ENCODE results near the gene C1QTNF5.

C1QTNF5 gene

DNA sequence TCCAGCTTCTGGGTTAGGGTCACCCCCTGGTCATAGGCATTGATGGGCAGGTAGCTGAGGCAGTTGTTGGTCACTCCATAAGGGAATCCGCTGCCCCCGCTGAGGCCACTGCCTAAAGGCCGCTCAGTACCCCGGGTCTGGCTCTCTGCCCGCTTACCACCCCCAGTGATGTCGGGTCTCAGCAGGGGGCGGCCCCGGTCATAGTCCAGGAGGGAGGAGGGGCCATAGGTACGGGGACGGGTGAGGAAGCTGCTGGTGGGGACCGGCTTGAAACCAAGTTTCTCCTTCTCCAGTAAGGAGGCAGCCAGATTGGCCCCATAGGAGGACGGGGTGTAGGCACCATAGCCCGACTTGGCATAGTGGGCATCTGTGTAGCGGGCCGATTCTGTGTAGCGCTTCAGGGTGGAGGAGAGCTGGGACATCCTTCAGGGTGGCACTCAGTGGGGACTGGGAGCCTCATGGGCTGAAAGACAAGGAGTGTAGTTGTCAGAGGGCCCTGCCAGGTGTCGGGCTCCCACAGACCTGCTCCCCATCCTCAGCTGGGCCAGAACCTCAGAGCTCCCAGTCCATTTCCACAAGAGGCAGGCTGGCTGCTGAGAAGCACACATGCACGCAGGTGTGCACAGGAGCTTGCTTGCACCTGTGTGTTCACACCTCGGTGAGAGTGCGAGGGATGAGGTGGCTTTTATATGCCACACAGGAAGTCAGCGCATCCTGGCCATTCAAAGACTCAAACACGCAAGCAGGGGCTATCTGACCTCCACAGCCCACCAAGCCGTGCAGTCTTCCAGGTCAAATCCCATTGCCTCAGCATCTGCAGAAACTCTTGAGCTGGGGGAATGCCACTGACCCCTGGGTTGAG lies 32.6 kb upstream of the C1QTNF5 start:
- peak; percentile 37 for DNase-seq

DNA sequence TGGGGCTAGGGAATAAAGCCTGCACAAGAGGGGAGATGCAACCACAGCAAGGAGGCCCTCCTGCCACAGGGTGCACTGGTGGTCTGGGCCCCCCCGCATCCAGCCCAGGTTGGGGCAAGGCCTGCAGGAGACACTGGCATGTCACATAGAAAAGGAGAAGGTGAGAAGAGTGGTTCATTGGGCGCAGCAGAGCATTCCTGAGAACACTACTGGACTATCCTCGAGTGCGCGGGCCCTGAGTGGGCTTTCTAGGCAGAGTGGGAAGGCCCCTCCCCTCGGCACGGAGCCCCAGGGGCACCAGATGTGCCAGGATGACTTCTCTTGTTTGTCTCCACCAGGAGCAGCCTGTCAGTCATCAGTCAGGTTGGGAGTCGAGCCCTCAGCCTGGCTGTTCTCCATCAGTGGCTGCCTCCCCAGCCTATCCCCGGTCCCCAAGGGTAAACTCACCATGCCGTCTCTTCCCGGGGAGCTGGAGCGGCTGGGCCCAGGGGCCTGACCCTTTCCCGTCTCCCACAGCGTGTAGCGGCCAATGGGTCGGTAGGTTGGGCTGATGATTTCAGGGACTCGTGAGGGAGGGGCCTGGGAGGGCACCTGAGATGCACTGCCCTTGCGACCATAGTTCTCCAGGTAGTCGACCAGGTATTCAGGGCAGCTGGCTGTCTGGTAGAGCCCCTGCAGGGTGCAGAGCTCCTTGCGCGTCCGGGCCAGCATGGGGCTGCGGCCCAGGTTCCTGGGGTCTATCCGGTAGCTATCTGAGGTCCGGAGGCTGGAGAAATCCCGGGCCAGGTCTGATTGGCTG lies 31.8 kb upstream of the C1QTNF5 start:
- no peak for DNase-seq

DNA sequence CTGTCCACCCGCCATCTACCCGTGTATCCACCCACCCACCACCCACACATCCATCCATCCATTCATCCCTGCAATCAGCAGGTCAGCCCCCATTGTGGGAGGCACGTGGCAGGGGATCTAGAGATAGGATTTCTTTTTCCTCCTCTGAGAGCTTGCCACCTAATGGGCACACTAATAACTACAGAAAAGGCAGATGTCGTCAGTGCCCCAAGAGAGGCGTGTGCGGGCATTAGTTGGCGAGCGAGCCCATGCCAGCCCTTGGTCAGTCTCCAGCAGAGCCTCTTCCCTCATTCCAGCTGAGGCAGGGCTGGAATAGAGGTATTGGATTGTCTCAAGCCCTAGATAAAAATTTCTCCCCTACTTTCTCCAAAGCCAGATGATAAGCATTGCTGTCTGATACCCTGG lies 31.1 kb upstream of the C1QTNF5 start:
- no peak for DNase-seq

DNA sequence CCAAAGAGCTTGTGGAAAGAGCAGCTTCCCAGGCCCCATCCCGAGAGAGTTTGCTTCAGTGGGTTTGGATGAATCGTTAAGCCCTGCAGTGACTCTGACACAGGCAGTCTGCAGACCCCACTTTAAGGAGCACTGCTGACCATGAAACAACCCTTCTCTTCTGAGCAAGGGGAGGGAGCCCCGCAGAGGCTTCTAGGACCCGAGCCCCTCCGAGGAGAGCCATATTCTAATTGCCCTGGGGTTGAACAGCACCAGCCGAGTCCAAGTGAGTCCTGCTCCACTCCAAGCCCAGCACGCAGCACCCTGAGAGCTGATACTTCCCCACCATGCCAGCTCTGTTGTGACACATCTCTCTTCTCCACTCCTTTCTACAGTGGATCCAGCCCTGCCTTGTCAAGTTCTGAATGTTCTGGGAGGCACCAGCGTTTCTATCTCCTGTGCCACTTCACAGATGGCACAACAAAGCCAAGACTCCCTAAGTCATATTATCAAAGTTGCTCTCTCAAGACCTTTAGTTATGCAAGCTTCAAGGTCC lies 30.5 kb upstream of the C1QTNF5 start:
- no peak for DNase-seq

DNA sequence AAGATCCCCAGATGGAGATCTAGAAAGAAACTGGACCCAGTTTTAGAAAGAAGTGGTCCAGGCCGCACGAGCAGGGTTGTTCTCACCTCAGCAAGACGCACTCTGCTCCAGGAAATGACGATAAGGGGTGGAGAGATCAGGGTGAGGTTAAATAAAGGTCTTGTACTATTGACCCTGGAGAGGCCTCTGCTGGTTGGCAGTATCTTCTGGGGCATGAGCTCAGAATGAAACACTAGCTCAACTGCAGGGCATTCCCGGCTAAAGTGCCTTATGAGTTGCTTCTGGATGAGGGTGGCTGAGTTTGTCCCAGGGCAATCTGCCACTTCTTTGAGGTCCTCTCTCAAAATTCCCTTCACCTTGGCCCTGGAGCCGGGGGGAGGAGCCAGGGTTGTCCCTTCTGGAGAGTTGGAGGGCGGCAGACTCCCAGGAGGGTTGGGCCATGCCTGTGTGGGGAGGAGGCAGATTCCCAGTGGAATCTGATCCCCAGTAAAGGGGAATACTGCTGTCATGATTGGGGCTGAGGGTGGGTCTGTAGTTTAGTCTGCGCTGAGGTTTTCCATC lies 29.9 kb upstream of the C1QTNF5 start:
- DNase-seq = peak; percentile 39

DNA sequence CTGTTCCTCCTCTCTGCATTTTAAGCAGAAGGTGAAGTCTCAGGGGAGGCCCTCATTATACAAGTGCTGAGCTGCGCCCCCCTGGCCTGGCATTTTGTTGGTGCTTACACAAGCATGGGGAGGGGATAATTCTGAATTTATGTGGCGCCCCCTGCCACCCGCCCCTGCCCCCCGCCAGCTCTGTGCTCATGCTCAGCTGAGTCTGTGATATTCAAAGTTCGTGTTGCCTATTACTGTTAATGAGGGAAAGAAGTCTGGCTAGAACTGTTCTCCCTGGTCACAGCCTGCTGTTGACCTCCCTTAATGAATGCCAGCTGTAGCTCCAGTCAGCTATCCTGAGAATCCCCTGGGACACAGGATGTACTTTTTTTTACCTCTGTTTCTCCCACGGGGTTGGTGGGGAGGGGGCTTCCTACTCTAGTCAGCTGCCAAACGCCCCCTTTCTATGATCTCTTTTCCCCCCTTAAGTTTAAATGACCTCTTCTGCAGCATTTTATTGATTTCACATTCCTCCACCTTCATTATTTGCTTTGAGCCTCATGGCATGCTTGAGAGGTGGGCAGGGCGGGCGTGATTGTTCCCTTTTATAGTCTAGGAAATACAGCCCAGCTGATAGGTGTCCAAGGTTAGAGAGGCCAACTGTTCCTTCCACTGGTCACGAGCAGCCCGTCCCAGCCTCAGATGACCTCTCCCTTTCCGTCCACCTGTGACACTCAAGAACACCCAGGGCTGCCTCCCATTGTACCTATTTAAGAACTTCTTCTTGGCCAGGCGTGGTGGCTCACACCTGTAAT lies 28.6 kb upstream of the C1QTNF5 start:
- no peak for DNase-seq

DNA sequence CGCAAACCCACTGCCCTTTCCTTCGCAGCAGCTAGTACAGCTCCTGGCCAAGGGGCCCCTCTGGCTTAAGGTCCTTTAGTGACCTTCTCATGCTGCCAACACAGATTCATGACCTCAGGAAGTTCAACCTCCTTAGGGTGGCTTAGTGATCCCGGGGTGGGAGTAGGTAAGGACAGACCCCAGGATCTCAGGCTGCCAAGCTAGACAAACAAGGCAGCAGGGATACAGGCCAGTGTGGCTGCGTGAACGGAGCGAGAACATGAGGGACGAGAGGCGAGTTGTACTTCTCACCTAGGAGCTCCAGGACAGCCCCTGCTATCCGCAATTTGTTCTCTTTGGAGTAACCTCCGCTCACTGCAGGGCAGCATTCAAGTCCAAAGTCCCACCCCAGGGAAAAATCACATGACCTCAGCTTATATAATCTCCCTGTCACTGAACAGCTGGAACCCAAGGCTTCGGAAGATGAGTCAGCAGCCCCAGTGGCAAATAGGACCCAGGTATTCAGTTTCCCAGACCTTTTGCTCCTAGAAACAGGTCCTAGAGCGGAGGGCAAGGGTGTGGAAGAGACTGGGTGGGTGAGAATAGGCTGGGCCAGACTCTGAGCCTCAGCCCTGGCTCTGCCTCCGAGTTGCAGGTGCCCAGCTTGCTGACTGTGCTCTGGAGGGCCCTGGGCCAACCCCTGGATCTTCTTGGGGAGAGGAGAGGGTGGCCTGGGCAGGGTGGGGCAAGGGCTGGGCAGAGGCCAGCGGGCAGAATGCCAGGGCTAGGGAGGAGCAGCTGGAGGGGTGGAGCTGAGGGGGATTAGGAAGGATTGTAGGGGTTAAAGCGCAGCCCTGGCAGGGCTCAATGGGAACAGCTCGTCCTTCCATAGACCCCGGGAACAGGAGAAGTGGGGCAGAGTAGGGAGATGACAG lies 27.7 kb upstream of the C1QTNF5 start:
- no peak for DNase-seq

DNA sequence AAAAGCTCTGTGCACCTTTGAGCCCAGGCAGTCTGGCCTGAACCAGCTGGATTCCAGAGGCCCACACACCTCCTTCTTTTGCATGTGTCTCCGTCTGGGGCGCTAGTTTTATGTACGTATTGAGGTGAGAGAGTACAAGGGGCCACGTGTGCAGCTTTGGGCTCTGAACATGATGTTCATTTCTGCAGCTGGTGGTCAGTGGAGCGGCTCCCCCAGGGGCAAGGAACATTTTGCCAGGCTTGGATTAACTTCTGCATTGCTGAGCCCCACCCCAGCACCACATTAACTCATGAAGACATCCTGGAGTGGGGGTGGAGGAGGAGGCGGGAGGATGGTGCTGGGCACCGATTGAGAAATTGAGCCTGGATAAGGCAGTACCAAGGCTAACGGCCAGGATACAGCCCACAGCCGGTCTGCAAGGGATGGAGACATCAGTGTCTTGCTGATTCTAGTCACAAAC lies 27.0 kb upstream of the C1QTNF5 start:
- no peak for DNase-seq

DNA sequence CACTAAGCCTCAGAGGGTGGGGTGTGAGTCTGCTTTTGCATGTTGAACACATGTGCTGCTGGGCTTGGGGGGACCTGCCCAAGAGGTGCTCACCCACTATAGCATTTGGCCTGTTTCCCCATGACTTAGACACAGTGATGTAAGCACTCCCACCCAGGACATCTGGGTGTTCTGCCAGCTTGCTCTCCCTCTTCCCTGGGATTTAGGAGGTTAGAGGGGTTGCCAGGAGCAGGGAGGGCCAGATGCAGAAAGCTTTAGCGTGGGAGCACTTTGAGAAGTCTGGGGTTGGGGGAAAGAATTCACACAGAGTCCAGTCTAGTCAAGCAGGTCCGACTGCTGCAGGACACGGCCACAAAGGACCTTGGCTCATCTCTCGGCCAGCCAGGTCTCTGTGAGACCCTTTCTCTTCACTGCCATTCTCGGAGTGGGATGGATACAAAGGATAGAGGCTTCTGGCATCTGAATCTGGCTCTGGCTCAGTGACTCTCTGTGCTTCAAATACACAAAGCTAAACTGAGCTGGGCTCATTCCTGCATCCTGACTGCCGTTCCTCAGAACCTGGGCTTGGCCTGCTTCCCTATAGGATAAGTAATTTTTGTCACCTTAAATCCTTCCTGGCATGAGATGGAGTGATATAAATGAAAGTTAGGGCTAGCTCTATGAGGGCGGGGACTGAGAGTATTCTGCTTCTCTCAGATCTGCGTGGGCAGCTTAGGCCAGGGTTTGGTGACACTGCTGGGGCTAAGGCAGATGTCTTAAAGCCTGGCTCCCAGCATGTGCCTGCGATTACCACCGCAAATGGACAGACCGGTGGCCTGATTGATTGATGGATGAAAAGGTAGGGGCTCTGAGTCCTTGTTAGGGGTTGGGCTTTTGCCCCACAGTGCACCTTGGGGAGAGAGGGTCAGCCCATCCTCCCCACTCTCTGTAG lies 26.3 kb upstream of the C1QTNF5 start:
- no peak for DNase-seq

DNA sequence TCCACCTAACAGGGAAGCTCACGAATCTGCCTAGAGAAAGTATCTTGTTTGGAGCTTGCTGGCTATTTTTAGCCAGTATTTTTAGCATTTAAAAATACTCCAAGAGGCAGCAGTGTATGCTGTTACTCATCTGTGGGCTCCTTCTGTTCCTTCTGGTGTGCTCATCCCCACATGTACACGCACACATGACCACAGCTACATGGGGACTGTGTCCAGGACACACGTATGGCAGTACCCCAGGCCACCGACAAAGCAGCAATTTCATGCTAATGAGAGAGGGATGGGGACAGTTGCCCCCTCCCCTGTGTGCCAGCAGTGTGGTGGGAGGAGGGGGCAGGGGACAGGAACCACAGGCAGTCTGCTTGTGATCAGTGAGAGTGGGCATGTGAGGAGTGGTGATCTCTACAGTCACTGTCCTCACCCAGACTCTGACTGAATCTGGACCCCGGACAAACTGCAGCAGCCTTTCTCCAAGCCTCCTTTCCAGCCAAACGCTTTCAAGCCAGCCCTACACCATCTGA lies 24.4 kb upstream of the C1QTNF5 start:
- no peak for DNase-seq

DNA sequence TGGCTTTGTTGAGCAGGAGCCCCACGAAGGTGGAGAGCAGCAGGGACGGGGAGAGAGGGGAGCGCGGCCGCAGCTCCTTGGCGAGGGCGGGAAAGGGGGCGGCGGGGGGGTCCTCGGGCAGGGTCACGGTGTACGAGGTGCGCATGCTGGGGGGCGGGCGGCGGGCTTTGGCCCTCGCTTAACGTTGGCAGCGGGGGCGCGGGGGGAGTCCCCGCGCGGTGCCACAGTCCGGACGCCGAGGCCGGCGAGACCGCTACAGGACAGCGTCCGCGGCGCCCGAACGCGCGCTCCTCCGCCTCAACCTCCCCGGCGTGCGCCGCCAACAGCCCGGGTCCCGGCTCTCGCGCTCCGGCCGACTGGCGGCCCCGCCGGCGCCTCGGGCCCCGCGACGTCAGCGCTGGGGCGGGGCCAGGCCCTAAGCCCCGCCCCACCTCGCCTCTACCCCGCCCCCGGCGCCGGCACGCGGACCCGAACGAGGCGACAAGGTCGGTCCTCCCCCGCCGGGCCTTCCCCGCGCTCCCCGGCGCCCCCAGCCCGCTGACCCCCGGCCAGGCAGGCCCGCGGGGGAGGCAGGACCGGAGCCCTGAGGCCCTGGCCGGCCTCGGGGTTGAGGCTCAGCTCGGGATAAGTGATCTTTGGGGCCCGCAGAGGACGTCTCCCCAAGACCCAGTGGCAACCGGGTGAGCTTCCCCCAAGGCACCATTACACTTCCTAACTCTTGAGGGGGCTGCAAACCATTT lies 23.3 kb upstream of the C1QTNF5 start:
- DNase-seq = no peak

DNA sequence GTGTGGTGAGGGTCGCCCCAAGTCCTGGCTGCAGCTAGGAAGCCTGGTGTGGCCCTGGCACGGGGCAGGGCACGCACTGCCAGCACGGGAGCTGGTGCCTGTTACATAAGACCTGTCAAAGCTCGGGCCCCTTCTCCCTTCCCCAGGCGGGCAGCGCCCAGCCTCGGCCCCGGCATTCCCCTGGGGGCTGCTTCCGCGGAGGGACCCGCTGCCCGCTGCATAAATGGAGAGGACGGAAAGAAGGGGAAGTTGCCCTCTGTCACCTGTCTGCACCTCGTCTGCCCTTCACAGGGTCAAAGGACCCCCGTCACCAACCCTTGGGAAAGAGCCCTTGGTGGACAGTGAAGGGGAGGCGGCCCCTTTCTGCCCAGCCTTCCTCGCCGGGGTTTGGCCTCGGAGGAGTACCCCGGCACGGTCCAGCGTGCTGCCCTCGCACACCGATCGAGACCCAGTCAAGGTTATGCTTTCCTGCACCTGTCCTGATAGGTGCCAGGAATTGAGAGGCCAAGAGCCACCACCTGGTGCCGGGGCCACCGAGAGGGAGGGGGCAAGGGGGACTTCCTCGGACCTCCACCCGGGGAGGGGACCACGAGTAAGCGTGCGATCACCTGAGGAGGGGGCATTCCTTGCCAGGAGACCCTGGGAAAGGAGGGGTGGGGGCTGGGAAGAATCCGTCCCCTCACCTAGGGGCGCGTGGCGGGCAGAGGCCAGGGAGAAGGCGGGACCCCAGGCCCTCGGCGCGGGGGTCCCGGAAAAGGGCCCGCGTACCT lies 22.6 kb upstream of the C1QTNF5 start:
- no peak for DNase-seq

DNA sequence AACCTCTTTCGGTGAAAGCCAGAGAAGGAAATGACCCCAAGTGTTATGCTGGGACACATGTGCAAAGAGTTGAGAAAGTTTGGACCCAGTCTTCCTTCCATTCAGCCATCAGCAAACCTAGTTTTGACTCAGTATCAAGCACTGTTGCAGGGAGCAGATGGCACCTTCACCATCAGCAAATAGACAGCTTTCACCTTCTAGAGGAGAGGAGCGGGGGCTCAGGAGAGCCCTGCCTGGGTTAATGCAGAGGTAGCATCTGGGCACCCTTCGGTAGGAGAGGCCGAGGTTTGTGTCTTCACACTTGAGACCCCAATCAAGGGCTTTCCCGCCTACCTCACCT lies 22.0 kb upstream of the C1QTNF5 start:
- DNase-seq = no peak

DNA sequence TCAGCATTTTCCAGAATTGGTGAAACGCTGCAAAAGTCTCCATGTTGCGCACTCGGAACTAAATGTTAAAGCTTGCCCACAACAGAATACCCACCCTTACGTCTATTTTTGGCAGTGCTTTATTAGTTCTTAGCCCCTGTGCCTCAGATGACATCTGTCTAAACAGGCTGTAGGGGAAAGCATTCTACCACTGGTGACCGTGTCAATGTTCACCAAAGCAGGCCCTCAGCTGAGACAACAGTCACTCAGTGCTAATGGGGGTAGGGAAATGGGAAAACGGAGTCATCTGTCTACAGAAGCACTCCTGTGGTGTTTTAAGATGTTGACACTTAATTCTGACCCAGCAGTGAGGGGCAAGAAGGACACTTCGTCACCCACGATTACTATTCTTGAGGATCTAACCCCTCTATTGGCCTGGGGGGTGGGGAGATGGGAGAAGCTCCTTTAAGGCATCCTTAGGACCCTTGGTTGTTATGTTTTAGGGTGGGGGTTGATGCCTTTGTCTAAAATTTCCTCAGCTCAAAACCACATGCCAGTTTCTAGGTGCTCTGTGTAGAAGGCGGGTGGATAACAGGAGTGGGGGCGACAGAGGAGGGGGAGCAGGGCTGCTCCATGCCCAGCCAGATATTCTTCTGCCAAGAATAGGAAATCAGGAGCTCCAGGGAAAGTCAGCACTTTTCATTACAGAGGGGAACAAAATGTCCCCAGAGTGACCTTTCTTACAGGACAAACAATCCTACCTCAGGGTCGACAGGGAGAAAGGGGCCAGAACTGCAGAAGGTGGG lies 21.4 kb upstream of the C1QTNF5 start:
- DNase-seq = no peak

DNA sequence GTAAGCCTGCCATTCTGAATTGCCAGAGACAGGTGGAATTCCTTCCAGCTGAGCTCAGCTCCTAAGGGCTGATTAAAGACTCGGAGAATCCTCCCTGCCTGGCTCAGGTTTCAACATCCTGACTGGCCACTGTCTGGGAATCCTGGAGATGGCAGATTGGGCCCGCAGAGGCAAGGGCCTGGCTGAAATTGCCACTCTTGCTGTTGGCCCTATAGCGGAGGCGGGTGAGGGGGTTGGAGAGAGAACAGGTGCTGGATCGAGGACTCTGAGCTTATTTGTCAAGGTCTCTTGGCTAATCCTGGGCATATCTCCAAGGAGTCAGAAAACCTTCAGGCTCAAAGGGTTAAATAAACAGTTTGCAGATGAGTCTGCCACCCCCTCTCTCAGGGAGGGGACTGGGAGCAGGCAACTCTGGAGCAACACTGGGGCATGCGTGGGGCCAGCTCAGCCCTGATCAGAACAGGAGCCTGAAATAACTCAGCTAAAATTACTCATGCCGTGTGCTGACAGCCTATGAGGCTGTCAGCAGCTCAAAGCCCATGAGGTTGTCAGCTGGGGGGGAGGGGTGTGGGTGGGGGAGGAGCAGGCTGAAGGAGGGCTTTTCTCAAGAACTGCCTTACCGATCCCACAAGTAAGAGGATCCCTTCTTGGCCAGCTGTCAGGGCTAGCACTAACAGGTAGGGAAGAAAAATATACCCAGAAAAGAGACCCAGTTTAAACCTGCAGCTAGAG lies 20.5 kb upstream of the C1QTNF5 start:
- DNase-seq = peak; percentile 77

DNA sequence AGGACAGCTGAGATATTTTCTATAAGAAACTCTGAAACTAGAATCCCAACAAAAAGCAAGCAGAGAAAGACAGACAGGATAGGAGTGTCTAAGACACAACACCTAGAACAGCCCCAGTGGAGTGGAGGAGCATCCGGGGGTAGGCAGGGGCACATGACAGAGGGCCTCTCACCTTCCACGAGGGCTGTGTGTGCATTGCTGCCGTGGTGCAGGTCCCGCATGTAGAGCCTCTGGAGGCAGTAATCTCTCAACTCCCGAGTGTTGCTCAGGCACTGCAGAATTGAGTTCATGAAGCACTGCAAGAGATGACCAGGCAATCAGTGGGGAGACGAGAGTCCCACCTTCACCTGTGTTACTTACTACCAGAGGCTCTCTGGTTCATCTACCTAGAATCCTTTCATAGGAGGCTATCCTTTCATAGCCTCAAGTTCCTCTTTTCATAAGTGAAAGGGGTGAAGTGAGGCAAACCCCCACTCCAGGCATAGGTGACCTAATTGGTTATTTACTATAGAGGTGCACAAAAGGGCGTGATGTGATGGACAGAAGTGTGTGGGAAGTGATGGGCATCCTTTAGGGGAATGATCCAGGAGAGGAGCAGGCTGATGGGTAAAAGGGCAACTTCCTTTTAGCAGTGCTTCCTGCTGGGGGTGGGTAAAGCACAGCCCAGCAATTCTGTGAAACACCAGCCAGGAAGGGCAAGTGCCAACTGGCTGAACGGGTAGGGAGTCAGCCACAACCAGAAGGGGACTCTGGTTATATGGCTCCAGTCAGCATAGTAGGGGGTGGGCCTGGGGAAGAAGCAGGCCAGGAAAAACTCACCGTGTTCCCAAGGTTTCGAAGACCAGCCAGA lies 18.9 kb upstream of the C1QTNF5 start:
- DNase-seq = no peak
